Measurements from ENCODE around the gene SYCP3.
"Not testable (repeated sequence)": the region's sequence is repeated elsewhere in the genome, so short reads cannot be mapped to it uniquely, and the experiment has no call there.

Gene SYCP3

GRCh38 chr12:101695706-101696105, 43.6 kb downstream of the SYCP3 start:
- Mint-ChIP-seq H3K4me3 (no peak overlapping the region), H3K36me3 (ENCODE audit: low read depth) (no peaks in the 10 kb centered on the region), H3K4me1 (ENCODE audit: low read depth) (peaks cover 22% of the 10 kb centered on the region), H3K9me3 (no peaks in the 10 kb centered on the region), H3K27me3 (ENCODE audit: low read depth) (peaks cover 5% of the 10 kb centered on the region), H3K27ac (no peak overlapping the region)
- no peak for DNase-seq (ENCODE audit: low spot score)

- H3K27me3 Mint-ChIP-seq (ENCODE audit: low read depth) = peaks cover 5% of the 10 kb centered on the region
- H3K4me1 Mint-ChIP-seq (ENCODE audit: low read depth) = peaks cover 16% of the 10 kb centered on the region
- no peaks in the 10 kb centered on the region for H3K36me3 Mint-ChIP-seq (ENCODE audit: low read depth)
- no peak overlapping the region for H3K27ac Mint-ChIP-seq
- DNase-seq (ENCODE audit: low spot score) = no peak
- no peaks in the 10 kb centered on the region for H3K9me3 Mint-ChIP-seq
- no peak overlapping the region for H3K4me3 Mint-ChIP-seq
These were observed 44.3 kb downstream of the SYCP3 start for GRCh38 chr12:101694986-101695385.

- Mint-ChIP-seq H3K27ac (no peak overlapping the region), H3K27me3 (ENCODE audit: low read depth) (peaks cover 6% of the 10 kb centered on the region), H3K9me3 (no peaks in the 10 kb centered on the region), H3K4me1 (ENCODE audit: low read depth) (peaks cover 13% of the 10 kb centered on the region), H3K36me3 (ENCODE audit: low read depth) (no peaks in the 10 kb centered on the region), H3K4me3 (no peak overlapping the region)
- no peak for DNase-seq (ENCODE audit: low spot score)
These were observed 44.9 kb downstream of the SYCP3 start for GRCh38 chr12:101694297-101694848.

GRCh38 chr12:101691503-101692096, 47.7 kb downstream of the SYCP3 start:
- Mint-ChIP-seq H3K4me3 (no peak overlapping the region), H3K9me3 (no peaks in the 10 kb centered on the region), H3K4me1 (ENCODE audit: low read depth) (peaks cover 3% of the 10 kb centered on the region), H3K36me3 (ENCODE audit: low read depth) (no peaks in the 10 kb centered on the region), H3K27me3 (ENCODE audit: low read depth) (peaks cover 7% of the 10 kb centered on the region), H3K27ac (no peak overlapping the region)
- no peak for DNase-seq (ENCODE audit: low spot score)

GRCh38 chr12:101690544-101691098, 48.6 kb downstream of the SYCP3 start:
- DNase-seq (ENCODE audit: low spot score) = no peak
- no peak overlapping the region for H3K4me3 Mint-ChIP-seq

GRCh38 chr12:101686176-101686575, 53.1 kb downstream of the SYCP3 start:
- DNase-seq (ENCODE audit: low spot score) = no peak
- H3K27ac Mint-ChIP-seq = no peak overlapping the region
- no peaks in the 10 kb centered on the region for H3K36me3 Mint-ChIP-seq (ENCODE audit: low read depth)
- no peaks in the 10 kb centered on the region for H3K4me1 Mint-ChIP-seq (ENCODE audit: low read depth)
- no peaks in the 10 kb centered on the region for H3K9me3 Mint-ChIP-seq
- H3K27me3 Mint-ChIP-seq (ENCODE audit: low read depth) = peaks cover 21% of the 10 kb centered on the region
- H3K4me3 Mint-ChIP-seq = no peak overlapping the region

More at GRCh38 chr12:101690544-101691098, 48.6 kb downstream of the SYCP3 start:
- Mint-ChIP-seq H3K4me1 (ENCODE audit: low read depth) (no peaks in the 10 kb centered on the region), H3K27ac (no peak overlapping the region), H3K27me3 (ENCODE audit: low read depth) (peaks cover 4% of the 10 kb centered on the region), H3K9me3 (no peaks in the 10 kb centered on the region), H3K36me3 (ENCODE audit: low read depth) (no peaks in the 10 kb centered on the region)

- H3K27ac Mint-ChIP-seq = no peak overlapping the region
- no peaks in the 10 kb centered on the region for H3K9me3 Mint-ChIP-seq
These were observed 54.2 kb downstream of the SYCP3 start for GRCh38 chr12:101685092-101685491.

GRCh38 chr12:101681627-101682026, 57.6 kb downstream of the SYCP3 start:
- H3K4me3 Mint-ChIP-seq; H3K4me1 Mint-ChIP-seq (ENCODE audit: low read depth); DNase-seq (ENCODE audit: low spot score); H3K9me3 Mint-ChIP-seq; H3K36me3 Mint-ChIP-seq (ENCODE audit: low read depth); H3K27ac Mint-ChIP-seq: not testable (repeated sequence)
- peaks cover 36% of the 10 kb centered on the region for H3K27me3 Mint-ChIP-seq (ENCODE audit: low read depth)

More at GRCh38 chr12:101685092-101685491, 54.2 kb downstream of the SYCP3 start:
- no peak for DNase-seq (ENCODE audit: low spot score)
- H3K4me3 Mint-ChIP-seq = no peak overlapping the region
- peaks cover 27% of the 10 kb centered on the region for H3K27me3 Mint-ChIP-seq (ENCODE audit: low read depth)
- no peaks in the 10 kb centered on the region for H3K4me1 Mint-ChIP-seq (ENCODE audit: low read depth)
- H3K36me3 Mint-ChIP-seq (ENCODE audit: low read depth) = no peaks in the 10 kb centered on the region

GRCh38 chr12:101680647-101681046, 58.6 kb downstream of the SYCP3 start:
- no peaks in the 10 kb centered on the region for H3K9me3 Mint-ChIP-seq
- H3K36me3 Mint-ChIP-seq (ENCODE audit: low read depth) = no peaks in the 10 kb centered on the region
- H3K4me1 Mint-ChIP-seq (ENCODE audit: low read depth) = no peaks in the 10 kb centered on the region
- H3K27ac Mint-ChIP-seq = no peak overlapping the region
- no peak overlapping the region for H3K4me3 Mint-ChIP-seq
- H3K27me3 Mint-ChIP-seq (ENCODE audit: low read depth) = peaks cover 37% of the 10 kb centered on the region
- DNase-seq (ENCODE audit: low spot score) = no peak

GRCh38 chr12:101680240-101680639, 59.0 kb downstream of the SYCP3 start:
- H3K9me3 Mint-ChIP-seq = no peaks in the 10 kb centered on the region
- no peak for DNase-seq (ENCODE audit: low spot score)
- no peaks in the 10 kb centered on the region for H3K36me3 Mint-ChIP-seq (ENCODE audit: low read depth)
- peaks cover 35% of the 10 kb centered on the region for H3K27me3 Mint-ChIP-seq (ENCODE audit: low read depth)
- H3K4me3 Mint-ChIP-seq = no peak overlapping the region
- H3K4me1 Mint-ChIP-seq (ENCODE audit: low read depth) = no peaks in the 10 kb centered on the region
- no peak overlapping the region for H3K27ac Mint-ChIP-seq

All from T-helper 2 cell treated with Interferon-gamma antibody and Interleukin-4, amounts not matched to agents 5 μg/mL and 100 μg/mL, for 36 hours (primary cell).